Esophagus muscularis mucosa (tissue), 4 donors: ENCODE data around the gene ACSS1. TPM values are rescaled to one million over a fixed set of nuclear protein-coding genes. Genes with fewer than 3 reads are reported as not detected.

Source experiments
- DNase-seq: peaks from one replicate; pipeline ENCODE4 v3.0.0-alpha.2; 2017; ENCODE audit errors: extremely low spot score
- H3K27ac ChIP-seq, 4 donors: fragments of 200-600 bp; sonication (generic); replicated peaks in 1 of 4; 1 replicate in 3 of 4; 2 replicates in 1 of 4; pipeline ENCODE4 v1.5.1; 2016 to 2019; ENCODE audit warnings: mild to moderate bottlenecking in 1 of 4
- H3K27me3 ChIP-seq, 4 donors: fragments of 200-600 bp; sonication (generic); one replicate each; pipeline versions ENCODE4 v1.5.1 to v1.6.0; 2016 to 2019
- H3K36me3 ChIP-seq, 4 donors: fragments of 200-600 bp; sonication (generic); one replicate each; pipeline ENCODE4 v1.5.1; 2016 to 2019
- H3K4me1 ChIP-seq, 4 donors: fragments of 200-600 bp; sonication (generic); one replicate each; pipeline ENCODE4 v1.5.1; 2016 to 2019
- H3K4me3 ChIP-seq, 4 donors: fragments of 200-600 bp; sonication (generic); 1 replicate in 2 of 4; 2 replicates in 2 of 4; pipeline ENCODE4 v1.5.1; 2016 to 2019; ENCODE audit warnings: mild to moderate bottlenecking in 4 of 4, moderate library complexity in 1 of 4
- H3K9me3 ChIP-seq, 4 donors: fragments of 200-600 bp; sonication (generic); 1 replicate in 3 of 4; 2 replicates in 1 of 4; pipeline ENCODE4 v1.5.1; 2016 to 2019
- CTCF ChIP-seq, 3 experiments: fragments of 200-600 bp in 2 of 3; fragments of 450-650 bp in 1 of 3; sonication (generic) in 2 of 3; IDR thresholded peaks; one replicate each; pipeline ENCODE4 v1.5.1; 2017 to 2019; ENCODE audit warnings: antibody characterized with exemption in 3 of 3, mild to moderate bottlenecking in 2 of 3, moderate library complexity in 1 of 3
- EP300 ChIP-seq: sonication (generic); formaldehyde crosslinking; IDR thresholded peaks from one replicate; pipeline ENCODE4 v1.6.1; 2017; ENCODE audit warnings: antibody characterized with exemption
- POLR2A ChIP-seq: fragments of 450-650 bp; IDR thresholded peaks from one replicate; pipeline ENCODE4 v1.6.1; 2017; ENCODE audit warnings: antibody characterized with exemption, moderate library complexity, mild to moderate bottlenecking, low read depth
- POLR2AphosphoS5 ChIP-seq, 2 donors: sonication (generic); formaldehyde crosslinking; IDR thresholded peaks; one replicate each; pipeline ENCODE4 v1.6.1; 2017; ENCODE audit warnings: antibody characterized with exemption in 2 of 2
- WGBS: methylation state at CpG from one replicate; pipeline ENCODE4 v1.1.5; 2018; 5-methylcytosine and 5-hydroxymethylcytosine counted together
- intact Hi-C: fragments of 100-400 bp; cut with DNase I; formaldehyde crosslinking; loops from one replicate; pipeline ENCODE4 v1.15.1; 2023
- total RNA-seq, 4 donors: library from RNA; depleted of rRNA; stranded (reverse); fragments of >200 nt; gene quantifications; one replicate each; pipeline versions ENCODE4 v1.1.0 to v1.2.1, GENCODE V29; 2016

The ACSS1 gene
- total RNA-seq, 4 donors from 2014 or later = 36.6 to 154 (median 65.3) TPM

- intact Hi-C loops = no loop called here
- TF ChIP-seq CTCF (IDR thresholded peaks at IDR 0.05) (no peak), EP300 (no peak), POLR2AphosphoS5 (IDR thresholded peaks at IDR 0.05) (no peak), POLR2A (no peak)
- H3K36me3 ChIP-seq = no peaks in the 10 kb centered on the region
- no peaks in the 10 kb centered on the region for H3K9me3 ChIP-seq
- 89% methylated on average over 4 of the region's 4 CpGs for WGBS
- no peak overlapping the region for H3K4me3 ChIP-seq
- no peak overlapping the region for H3K27ac ChIP-seq
- peak; percentile 1 for DNase-seq
- peaks cover 11 to 24% (median 22%) of the 10 kb centered on the region in 4 donors for H3K4me1 ChIP-seq
- H3K27me3 ChIP-seq = peaks cover 0 to 86% (median 36%) of the 10 kb centered on the region in 4 donors
These were observed 29.4 kb upstream of the ACSS1 start for GRCh38 chr20:25087186-25087929.

GRCh38 chr20:25085756-25086495 is 28.0 kb upstream of the ACSS1 start:
- WGBS = 58% methylated on average over 9 of the region's 10 CpGs
- peaks cover 11 to 36% (median 35%) of the 10 kb centered on the region in 4 donors for H3K4me1 ChIP-seq
- intact Hi-C loops = no loop called here
- H3K4me3 ChIP-seq = no peak overlapping the region
- no peak for TF ChIP-seq POLR2A
- TF ChIP-seq POLR2AphosphoS5 (IDR thresholded peaks at IDR 0.05) = no peak
- no peak for TF ChIP-seq EP300
- no peak for TF ChIP-seq CTCF (IDR thresholded peaks at IDR 0.05)
- peak; percentile 62 for DNase-seq
- no peaks in the 10 kb centered on the region for H3K9me3 ChIP-seq
- H3K27me3 ChIP-seq = peaks cover 5 to 95% (median 50%) of the 10 kb centered on the region in 4 donors
- H3K36me3 ChIP-seq = no peaks in the 10 kb centered on the region
- H3K27ac ChIP-seq = no peak overlapping the region

GRCh38 chr20:25084626-25085187 is 26.8 kb upstream of the ACSS1 start:
- intact Hi-C loops = loop anchor here (5.0 kb wide), 1 partner anchor 93 kb away; no protein-coding TSS in a partner anchor
- H3K36me3 ChIP-seq = no peaks in the 10 kb centered on the region
- TF ChIP-seq EP300 = no peak
- no peak for TF ChIP-seq CTCF (IDR thresholded peaks at IDR 0.05)
- TF ChIP-seq POLR2AphosphoS5 (IDR thresholded peaks at IDR 0.05) = no peak
- TF ChIP-seq POLR2A = no peak
- 7% methylated on average over 24 of the region's 36 CpGs for WGBS
- H3K27me3 ChIP-seq = peaks cover 5 to 100% (median 54%) of the 10 kb centered on the region in 4 donors
- H3K4me1 ChIP-seq = peaks cover 11 to 36% (median 35%) of the 10 kb centered on the region in 4 donors
- DNase-seq = no peak
- H3K27ac ChIP-seq = no peak overlapping the region
- H3K9me3 ChIP-seq = no peaks in the 10 kb centered on the region
- H3K4me3 ChIP-seq = no peak overlapping the region

- Histone ChIP-seq H3K36me3 (no peaks in the 10 kb centered on the region), H3K9me3 (no peaks in the 10 kb centered on the region), H3K4me3 (peak overlapping the region in 2 of 4 donors; percentile 7 to 29), H3K27ac (no peak overlapping the region), H3K4me1 (peaks cover 11 to 36% (median 35%) of the 10 kb centered on the region in 4 donors), H3K27me3 (peaks cover 5 to 100% (median 54%) of the 10 kb centered on the region in 4 donors)
- TF ChIP-seq CTCF (IDR thresholded peaks at IDR 0.05) (no peak), POLR2AphosphoS5 (IDR thresholded peaks at IDR 0.05) (no peak), POLR2A (no peak), EP300 (no peak)
- 7% methylated on average over 6 of the region's 54 CpGs for WGBS
- DNase-seq = no peak
- intact Hi-C loops = loop anchor here (5.0 kb wide), 1 partner anchor 93 kb away; no protein-coding TSS in a partner anchor
These were observed 26.1 kb upstream of the ACSS1 start for GRCh38 chr20:25083773-25084625.
